Stimulated activated CD4-positive, alpha-beta T cell treated with anti-CD3 and anti-CD28 coated beads, Interleukin-15, amount 100 ng/mL, for 24 hours (primary cell): ENCODE measurements around the gene SYNE2.
A peak's percentile ranks its signal among the peaks of the same experiment; 100 is the strongest.
"Not testable (repeated sequence)": the region's sequence is repeated elsewhere in the genome, so short reads cannot be mapped to it uniquely, and the experiment has no call there.

Experiments used
- DNase-seq: peaks from one replicate; pipeline ENCODE4 v3.0.0-alpha.2; 2020

SYNE2 gene

GRCh38 chr14:64125270-64125669 lies 272.5 kb downstream of the SYNE2 start:
- DNase-seq = no peak

- no peak for DNase-seq
Measured at GRCh38 chr14:64126548-64126947, 273.7 kb downstream of the SYNE2 start.

- no peak for DNase-seq
Measured at GRCh38 chr14:64137657-64138290, 285.0 kb downstream of the SYNE2 start.

DNA sequence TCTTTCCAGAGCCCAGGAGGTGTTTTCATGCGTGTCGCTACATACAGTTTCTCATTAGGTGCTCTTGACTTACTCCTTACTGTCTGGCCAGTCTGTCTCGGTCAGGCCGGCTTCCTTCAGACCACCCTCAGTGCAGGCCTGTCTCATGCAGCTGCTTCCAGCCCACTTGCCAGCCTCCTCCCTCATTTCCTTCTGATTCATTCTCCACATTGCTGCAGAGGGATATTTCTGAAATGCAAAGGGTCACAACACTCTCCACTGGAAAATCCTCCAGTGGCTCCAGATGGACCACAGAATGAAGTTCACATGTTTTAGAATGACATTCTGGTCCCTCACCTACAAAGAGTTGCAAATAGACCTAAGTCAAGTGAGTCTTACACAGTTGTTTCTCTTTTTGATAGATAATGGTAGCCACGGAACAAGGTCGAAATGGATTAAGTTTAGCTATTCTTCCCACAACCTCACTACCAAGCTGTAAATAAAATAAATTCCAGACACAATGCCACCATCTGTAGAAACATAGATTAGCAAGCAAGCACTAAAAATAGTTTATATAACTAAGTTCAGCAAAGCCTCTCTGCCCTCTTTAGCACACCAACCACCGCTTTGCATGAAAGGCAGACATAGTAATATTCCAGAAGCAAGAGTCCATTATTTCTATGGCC lies 294.5 kb downstream of the SYNE2 start:
- no peak for DNase-seq

DNA sequence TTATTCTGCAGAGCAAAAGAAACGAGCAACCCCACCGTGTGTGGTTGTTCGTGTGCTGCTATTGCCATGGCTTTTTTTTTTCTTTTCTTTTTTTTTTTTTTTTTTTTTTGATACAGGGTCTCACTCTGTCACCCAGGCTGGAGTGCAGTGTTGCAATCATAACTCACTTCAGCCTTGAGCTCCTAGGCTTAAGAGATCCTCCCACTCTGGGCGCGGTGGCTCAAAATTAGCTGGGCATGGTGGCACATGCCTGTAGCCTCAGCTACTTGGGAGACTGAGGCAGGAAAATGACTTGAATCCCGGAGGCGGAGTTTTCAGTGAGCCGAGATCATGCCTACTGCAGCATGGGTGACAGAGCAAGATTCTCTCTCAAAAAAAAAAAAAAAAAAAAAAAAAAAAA lies 297.1 kb downstream of the SYNE2 start:
- DNase-seq = no peak

DNA sequence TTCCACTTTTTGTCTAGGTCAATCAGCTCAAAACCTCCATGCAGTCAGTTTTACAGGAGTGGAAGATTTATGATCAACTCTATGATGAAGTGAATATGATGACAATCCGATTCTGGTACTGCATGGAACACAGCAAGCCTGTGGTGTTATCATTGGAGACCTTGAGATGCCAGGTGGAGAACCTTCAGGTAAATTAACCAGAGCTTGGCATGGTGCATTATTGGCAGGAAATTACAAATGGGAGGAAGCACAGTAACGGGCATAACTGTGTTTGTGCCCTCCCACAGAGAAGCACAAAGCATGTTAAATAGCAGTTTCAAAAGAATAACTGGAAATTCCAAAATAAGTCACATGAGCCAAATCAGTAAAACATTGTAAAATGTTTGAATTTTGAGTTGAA lies 305.8 kb downstream of the SYNE2 start:
- DNase-seq = no peak

DNA sequence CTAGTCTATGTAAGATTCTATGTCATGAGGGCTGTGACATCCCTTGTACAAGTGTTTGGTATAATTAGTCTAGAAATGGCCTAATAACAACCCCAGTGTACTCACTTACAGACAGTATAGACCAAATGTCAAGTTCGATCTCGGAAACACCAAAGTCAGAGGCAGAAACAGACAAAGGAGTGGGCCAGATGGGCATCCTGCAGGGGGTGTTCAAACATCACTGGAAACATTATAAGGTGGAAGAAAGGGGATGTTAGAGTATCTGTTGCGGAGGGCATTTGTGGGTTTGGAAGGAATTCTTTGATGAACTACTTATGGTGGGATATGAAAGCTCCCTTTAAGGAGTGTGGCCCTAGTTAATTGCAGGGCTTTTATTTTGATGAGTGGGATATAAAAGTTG lies 306.8 kb downstream of the SYNE2 start:
- DNase-seq = no peak

DNA sequence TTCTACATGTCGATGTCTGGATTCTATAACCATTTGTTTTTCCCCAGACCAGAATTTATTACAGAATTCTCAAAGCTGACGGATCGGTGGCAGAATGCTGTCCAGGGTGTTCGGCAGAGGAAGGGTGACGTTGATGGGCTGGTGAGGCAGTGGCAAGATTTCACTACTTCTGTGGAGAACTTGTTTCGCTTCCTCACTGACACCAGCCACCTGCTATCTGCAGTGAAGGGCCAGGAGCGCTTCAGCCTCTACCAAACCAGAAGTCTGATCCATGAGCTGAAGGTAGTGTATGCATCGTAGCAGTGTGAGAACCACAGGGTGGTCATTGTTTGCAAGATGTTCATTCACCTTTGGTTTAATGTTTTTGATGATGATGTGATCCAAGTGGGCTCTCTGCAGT lies 317.4 kb downstream of the SYNE2 start:
- no peak for DNase-seq

DNA sequence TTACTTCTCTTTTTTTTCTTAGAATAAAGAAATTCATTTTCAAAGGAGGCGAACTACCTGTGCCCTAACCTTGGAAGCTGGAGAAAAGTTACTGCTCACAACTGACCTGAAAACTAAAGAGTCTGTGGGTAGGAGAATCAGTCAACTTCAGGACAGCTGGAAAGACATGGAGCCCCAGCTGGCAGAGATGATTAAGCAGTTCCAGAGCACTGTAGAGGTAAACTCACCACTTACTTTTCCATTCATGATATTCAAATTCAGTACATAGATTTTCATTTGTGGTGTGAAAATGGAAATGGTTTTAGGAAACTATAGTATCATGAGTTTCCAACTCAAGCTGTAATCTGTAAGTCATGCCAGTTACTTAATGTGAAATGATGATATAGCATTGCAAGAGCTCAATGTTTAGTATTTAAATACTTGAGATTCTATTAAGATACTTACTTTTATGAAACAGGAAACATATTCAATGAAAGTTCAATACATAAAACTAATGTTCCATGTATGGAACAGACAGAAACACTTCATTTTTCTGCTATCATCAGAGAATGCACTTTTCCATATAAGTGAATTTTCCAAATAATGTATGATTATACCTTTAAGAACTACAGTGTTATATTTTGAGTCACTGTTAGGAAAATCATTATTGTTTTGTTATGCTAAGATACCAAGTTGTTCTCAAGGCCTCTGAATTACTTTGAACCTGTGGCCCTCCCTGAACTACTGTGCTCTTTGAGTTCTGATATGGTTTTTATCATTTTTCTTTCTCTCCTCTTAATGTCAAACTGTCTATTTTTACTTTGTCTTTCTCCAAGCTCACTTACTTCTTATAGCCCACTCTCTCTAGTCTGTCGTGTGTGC lies 322.3 kb downstream of the SYNE2 start:
- DNase-seq = peak; percentile 50

GRCh38 chr14:64176330-64176729 lies 323.5 kb downstream of the SYNE2 start:
- no peak for DNase-seq

DNA sequence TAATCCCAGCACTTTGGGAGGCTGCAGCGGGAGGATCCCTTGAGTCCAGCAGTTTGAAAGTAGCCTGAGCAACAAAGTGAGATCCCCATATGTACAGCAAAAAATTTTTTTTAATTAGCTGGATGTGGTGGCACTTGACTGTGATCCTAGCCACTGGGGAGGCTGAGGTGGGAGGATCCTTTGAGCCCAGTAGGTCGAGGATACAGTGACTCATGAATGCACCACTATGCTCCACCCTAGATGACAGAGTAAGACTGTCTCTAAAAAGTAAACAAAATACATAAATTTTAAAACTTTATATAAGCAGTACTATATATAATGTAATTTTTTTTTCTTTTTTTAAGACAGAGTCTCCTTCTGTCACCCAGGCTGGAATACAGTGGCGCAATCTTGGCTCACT lies 326.0 kb downstream of the SYNE2 start:
- no peak for DNase-seq

- not testable (repeated sequence) for DNase-seq
Measured at GRCh38 chr14:64182908-64183307, 330.1 kb downstream of the SYNE2 start.

GRCh38 chr14:64184103-64184729 lies 331.4 kb downstream of the SYNE2 start:
- no peak for DNase-seq

DNA sequence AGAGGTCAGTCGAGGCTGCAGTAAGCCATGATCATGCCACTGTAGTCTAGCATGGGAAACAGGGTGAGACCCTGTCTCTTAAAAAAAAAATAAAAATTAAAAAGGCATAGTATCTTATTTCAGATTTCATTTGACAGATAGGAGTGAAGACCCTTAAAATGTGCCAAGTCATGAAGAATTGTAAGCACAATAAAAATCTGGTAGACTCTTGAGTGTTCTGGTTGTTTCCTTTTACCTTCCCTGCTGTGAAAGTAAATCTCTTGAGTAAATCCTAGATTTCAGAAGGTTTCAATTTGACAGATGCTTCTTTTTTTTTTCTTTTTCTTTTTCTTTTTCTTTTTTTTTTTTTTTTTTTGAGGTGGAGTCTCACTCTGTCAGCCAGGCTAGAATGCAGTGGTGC lies 332.4 kb downstream of the SYNE2 start:
- no peak for DNase-seq

- DNase-seq = no peak
Measured at GRCh38 chr14:64186231-64187129, 333.7 kb downstream of the SYNE2 start.

DNA sequence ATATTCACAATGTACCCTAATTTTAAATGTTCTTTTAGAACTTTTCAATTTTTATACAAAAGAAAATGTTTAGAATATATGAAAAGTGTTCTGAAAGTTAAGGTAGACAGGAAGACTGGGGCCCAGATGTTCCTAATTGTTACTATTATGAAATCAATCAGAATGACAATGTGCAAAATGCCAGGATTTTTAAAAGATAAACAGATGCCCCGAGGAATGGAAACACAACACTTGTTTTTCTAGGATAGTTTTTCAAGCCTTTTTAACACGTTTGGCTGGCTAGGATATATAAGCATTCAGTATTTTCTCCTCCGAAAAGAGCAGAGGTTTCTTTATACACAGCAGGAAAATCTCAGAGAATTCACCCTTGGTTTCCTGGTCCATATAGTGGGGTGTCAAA lies 334.5 kb downstream of the SYNE2 start:
- DNase-seq = no peak

DNA sequence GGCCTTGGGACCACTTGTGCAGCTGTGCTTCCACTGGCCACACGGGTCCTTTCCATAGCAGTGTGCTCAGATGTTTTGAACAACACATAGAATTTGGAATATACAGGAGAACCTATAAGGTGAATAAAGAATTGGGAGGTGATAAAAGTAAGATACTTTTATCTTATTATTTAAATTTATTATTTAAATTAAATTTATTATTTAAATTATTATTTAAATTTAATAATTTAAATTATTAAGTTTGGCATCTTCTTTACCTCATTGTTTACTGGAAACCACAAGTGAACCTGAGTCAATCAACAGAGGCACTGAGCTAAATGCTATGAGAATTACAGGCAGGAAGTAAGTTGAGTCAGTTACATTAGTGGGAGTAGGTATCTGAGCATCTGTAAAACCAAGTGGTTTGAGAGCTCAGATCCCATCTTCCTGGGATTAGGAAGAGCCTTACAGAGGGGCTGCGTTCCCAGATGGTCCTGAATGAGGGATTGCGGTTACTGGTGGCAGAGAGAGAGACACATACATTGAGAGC lies 338.2 kb downstream of the SYNE2 start:
- no peak for DNase-seq

DNA sequence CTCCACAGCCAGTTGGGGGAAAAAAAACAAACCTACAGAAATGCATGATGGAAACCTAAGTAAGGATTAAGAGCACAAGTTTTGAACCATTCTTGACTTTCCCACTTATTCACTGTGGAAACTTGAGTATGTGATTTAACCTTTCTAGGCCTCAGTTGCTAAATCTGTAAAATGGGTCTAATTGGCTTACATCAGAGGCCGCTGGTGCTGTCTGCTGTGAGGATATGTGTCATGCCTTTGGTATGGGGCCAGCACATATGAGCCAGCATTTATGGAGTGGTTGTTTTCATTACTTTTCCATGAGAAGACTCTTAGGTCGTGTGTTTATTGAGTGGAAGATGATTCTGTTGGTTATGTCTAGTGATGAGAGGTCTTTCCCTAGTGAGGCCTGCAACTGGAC lies 339.0 kb downstream of the SYNE2 start:
- no peak for DNase-seq

GRCh38 chr14:64193821-64194220 lies 341.0 kb downstream of the SYNE2 start:
- no peak for DNase-seq

DNA sequence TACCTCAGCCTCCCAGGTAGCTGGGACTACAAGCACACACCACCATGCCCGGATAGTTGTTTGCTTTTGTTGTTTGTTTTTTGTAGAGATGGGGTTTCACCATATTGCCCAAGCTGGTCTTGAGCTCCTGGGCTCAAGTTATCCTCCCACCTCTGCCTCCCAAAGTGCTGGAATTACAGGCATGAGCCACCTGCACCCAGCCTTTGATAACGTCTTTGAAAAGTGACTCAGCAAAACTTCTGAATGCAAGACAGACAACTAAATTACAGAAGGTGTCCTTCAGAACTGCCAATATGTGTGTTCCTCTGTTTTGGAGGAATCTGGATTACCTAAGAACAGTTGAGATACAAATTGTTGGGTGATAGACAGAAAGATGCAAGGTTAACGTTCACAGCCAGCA lies 341.6 kb downstream of the SYNE2 start:
- no peak for DNase-seq

DNA sequence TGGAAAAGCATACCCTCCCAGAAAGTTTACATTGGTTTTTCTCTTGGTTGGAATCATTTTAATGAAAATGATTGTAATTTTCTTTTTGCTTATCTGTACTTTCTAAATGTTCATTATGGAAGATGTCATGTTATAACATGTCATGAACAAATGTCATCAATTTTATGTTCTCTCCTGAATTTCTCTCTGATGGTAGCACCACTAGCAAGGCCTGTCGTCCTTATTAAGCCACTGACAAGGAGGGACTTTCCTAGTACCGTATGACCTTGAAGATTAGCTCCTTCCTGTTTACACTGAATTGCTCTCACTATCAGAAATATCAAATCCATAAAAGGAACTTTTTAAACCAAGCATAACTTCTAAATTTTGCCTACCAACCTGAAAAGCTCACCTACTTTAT lies 342.4 kb downstream of the SYNE2 start:
- DNase-seq = no peak

- DNase-seq = no peak
Measured at GRCh38 chr14:64196056-64196455, 343.3 kb downstream of the SYNE2 start.
